Measurements from ENCODE around the gene RNU7-1.

RNU7-1 gene

GRCh38 chr12:6914947-6915788 is 28.4 kb upstream of the RNU7-1 start:
- DNase-seq (peak; percentile 53), ATAC-seq (ENCODE audit: insufficient read depth, low read depth) (peak; percentile 25)
- H3K4me2 ChIP-seq (ENCODE audit: insufficient read depth, low read length) = peak overlapping the region; percentile 91
- no peaks in the 10 kb centered on the region for H3K9me3 ChIP-seq (ENCODE audit: insufficient read depth, low read length, severe bottlenecking)
- peak overlapping the region; percentile 91 for H3K9ac ChIP-seq (ENCODE audit: low read depth, low read length)
- H3K79me2 ChIP-seq (ENCODE audit: insufficient read depth, low read length) = peaks cover 33% of the 10 kb centered on the region
- peak overlapping the region; percentile 83 for H3K27ac ChIP-seq (ENCODE audit: low read length)
- peak overlapping the region; percentile 71 to 72 for H3K4me3 ChIP-seq (ENCODE audit: low read depth in 1 of 2, low read length in 2 of 2)
- no peak for TF ChIP-seq EZH2 (IDR thresholded peaks at IDR 0.05; ENCODE audit: borderline replicate concordance, low read depth, low read length, severe bottlenecking)
- no peak for TF ChIP-seq CTCF (IDR thresholded peaks at IDR 0.05; ENCODE audit: borderline replicate concordance, extremely low read depth, low read length, poor library complexity, severe bottlenecking)
- peaks cover 40% of the 10 kb centered on the region for H3K36me3 ChIP-seq (ENCODE audit: insufficient read depth, low read length)
- H3K4me1 ChIP-seq (ENCODE audit: insufficient read depth, low read length) = peaks cover 38% of the 10 kb centered on the region
- H3K27me3 ChIP-seq (ENCODE audit: insufficient read depth, low read length, poor library complexity) = no peaks in the 10 kb centered on the region
- H2AFZ ChIP-seq (ENCODE audit: low read depth, low read length) = peak overlapping the region; percentile 83
- peaks cover 10% of the 10 kb centered on the region for H4K20me1 ChIP-seq (ENCODE audit: insufficient read depth, low read length)

DNA sequence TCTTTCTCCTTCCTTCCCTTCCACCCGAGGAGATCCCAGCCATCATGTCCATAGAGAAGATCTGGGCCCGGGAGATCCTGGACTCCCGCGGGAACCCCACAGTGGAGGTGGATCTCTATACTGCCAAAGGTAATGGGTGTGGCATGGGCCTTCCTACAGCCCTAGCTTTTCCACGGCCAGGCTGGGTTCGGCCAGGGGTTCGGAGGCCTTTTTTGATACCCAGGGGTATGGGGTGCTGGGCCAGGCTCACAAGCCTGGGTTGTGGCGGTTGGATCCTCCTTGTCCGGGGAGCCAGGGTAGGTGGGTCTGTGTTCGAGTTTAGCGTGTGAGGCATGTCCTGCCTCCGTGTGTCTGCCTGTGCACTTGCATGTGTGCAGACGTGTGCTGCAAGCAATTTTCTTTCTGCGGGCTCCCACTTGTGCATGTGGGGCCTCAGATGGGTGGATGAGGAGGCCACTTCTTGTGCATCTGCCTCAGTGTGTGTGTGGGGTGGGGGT is 27.8 kb upstream of the RNU7-1 start:
- Histone ChIP-seq H3K27me3 (ENCODE audit: insufficient read depth, low read length, poor library complexity) (no peaks in the 10 kb centered on the region), H3K4me2 (ENCODE audit: insufficient read depth, low read length) (peak overlapping the region; percentile 91)

GRCh38 chr12:6916426-6917200 is 27.0 kb upstream of the RNU7-1 start:
- peaks cover 38% of the 10 kb centered on the region for H3K4me1 ChIP-seq (ENCODE audit: insufficient read depth, low read length)
- peaks cover 51% of the 10 kb centered on the region for H3K36me3 ChIP-seq (ENCODE audit: insufficient read depth, low read length)
- H4K20me1 ChIP-seq (ENCODE audit: insufficient read depth, low read length) = peaks cover 10% of the 10 kb centered on the region
- ATAC-seq (ENCODE audit: insufficient read depth, low read depth) (no peak), DNase-seq (no peak)
- peaks cover 33% of the 10 kb centered on the region for H3K79me2 ChIP-seq (ENCODE audit: insufficient read depth, low read length)
- peak overlapping the region; percentile 91 for H3K4me2 ChIP-seq (ENCODE audit: insufficient read depth, low read length)
- no peak overlapping the region for H3K27ac ChIP-seq (ENCODE audit: low read length)
- 0 out of 4 replicates have a peak overlapping the region, but pooled peaks of 1 of the 2 experiments have one; percentile 7 for H3K4me3 ChIP-seq (ENCODE audit: low read depth in 1 of 2, low read length in 2 of 2)
- H3K9ac ChIP-seq (ENCODE audit: low read depth, low read length) = no peak overlapping the region
- no peaks in the 10 kb centered on the region for H3K9me3 ChIP-seq (ENCODE audit: insufficient read depth, low read length, severe bottlenecking)
- TF ChIP-seq EZH2 (IDR thresholded peaks at IDR 0.05; ENCODE audit: borderline replicate concordance, low read depth, low read length, severe bottlenecking) (no peak), CTCF (IDR thresholded peaks at IDR 0.05; ENCODE audit: borderline replicate concordance, extremely low read depth, low read length, poor library complexity, severe bottlenecking) (no peak)
- H2AFZ ChIP-seq (ENCODE audit: low read depth, low read length) = no peak overlapping the region
- H3K27me3 ChIP-seq (ENCODE audit: insufficient read depth, low read length, poor library complexity) = no peaks in the 10 kb centered on the region

More for the DNA sequence above, 27.8 kb upstream of the RNU7-1 start:
- ATAC-seq (ENCODE audit: insufficient read depth, low read depth) (no peak), DNase-seq (no peak)
- Histone ChIP-seq H3K36me3 (ENCODE audit: insufficient read depth, low read length) (peaks cover 43% of the 10 kb centered on the region), H3K79me2 (ENCODE audit: insufficient read depth, low read length) (peaks cover 33% of the 10 kb centered on the region), H3K4me1 (ENCODE audit: insufficient read depth, low read length) (peaks cover 38% of the 10 kb centered on the region), H3K9me3 (ENCODE audit: insufficient read depth, low read length, severe bottlenecking) (no peaks in the 10 kb centered on the region), H3K27ac (ENCODE audit: low read length) (no peak overlapping the region; the same call in 1 of the 2 replicates), H4K20me1 (ENCODE audit: insufficient read depth, low read length) (peaks cover 10% of the 10 kb centered on the region), H3K9ac (ENCODE audit: low read depth, low read length) (peak overlapping the region; percentile 91; the same call in 1 of the 2 replicates), H2AFZ (ENCODE audit: low read depth, low read length) (no peak overlapping the region), H3K4me3 (ENCODE audit: low read depth in 1 of 2, low read length in 2 of 2) (peak overlapping the region in 1 of 2 experiments; percentile 72; a peak in 2 of 4 replicates)
- TF ChIP-seq CTCF (IDR thresholded peaks at IDR 0.05; ENCODE audit: borderline replicate concordance, extremely low read depth, low read length, poor library complexity, severe bottlenecking) = no peak
- no peak for TF ChIP-seq EZH2 (IDR thresholded peaks at IDR 0.05; ENCODE audit: borderline replicate concordance, low read depth, low read length, severe bottlenecking)
